Hippocampal formation (tissue), 2 donors: Measurements from ENCODE around the gene PRR36.

Source experiments
- DNase-seq, 2 donors: peaks; one replicate each; lab custom pipeline; 2025; lab: John Stamatoyannopoulos, UW

Gene PRR36

GRCh38 chr19:7872306-7873204, 1.6 kb downstream of the PRR36 start:
- no peak for DNase-seq

- DNase-seq = peak; percentile 57 to 60
These were observed 2.5 kb downstream of the PRR36 start for GRCh38 chr19:7871437-7872305.

GRCh38 chr19:7870571-7871436, 3.4 kb downstream of the PRR36 start:
- DNase-seq = peak in 1 of 2 donors; percentile 36

- peak; percentile 19 to 59 for DNase-seq
These were observed 4.2 kb downstream of the PRR36 start for GRCh38 chr19:7869910-7870511.

- peak; percentile 5 to 53 for DNase-seq
These were observed 4.7 kb downstream of the PRR36 start for GRCh38 chr19:7869453-7869909.

- peak in 1 of 2 donors; percentile 53 for DNase-seq
These were observed 5.3 kb downstream of the PRR36 start for GRCh38 chr19:7868671-7869452.

GRCh38 chr19:7868326-7868670, 5.9 kb downstream of the PRR36 start:
- no peak for DNase-seq

GRCh38 chr19:7867092-7867844, 6.9 kb downstream of the PRR36 start:
- DNase-seq = no peak

- DNase-seq = no peak
These were observed 7.6 kb downstream of the PRR36 start for GRCh38 chr19:7866399-7867091.

- no peak for DNase-seq
These were observed 8.8 kb downstream of the PRR36 start for GRCh38 chr19:7865262-7865911.

GRCh38 chr19:7864690-7865074, 9.5 kb downstream of the PRR36 start:
- DNase-seq = no peak

GRCh38 chr19:7863971-7864689, 10.1 kb downstream of the PRR36 start:
- DNase-seq = no peak

- DNase-seq = no peak
These were observed 10.8 kb downstream of the PRR36 start for GRCh38 chr19:7863157-7863970.

- DNase-seq = peak in 1 of 2 donors; percentile 37
These were observed 11.7 kb downstream of the PRR36 start for GRCh38 chr19:7862413-7862951.

- no peak for DNase-seq
These were observed 12.4 kb downstream of the PRR36 start for GRCh38 chr19:7861619-7862412.
